MM.1S (cell line): Measurements from ENCODE around the gene SEPTIN7.

ENCODE experiments used
- DNase-seq: peaks from one replicate; pipeline ENCODE4 v3.0.0-alpha.2; 2015
- H2AFZ ChIP-seq: fragments of 300-600 bp; sonication (generic); 2 replicates; pipeline ENCODE4 v1.6.0; 2016; ENCODE audit warnings: antibody characterized with exemption, low read length
- H3F3A ChIP-seq: fragments of 300-600 bp; sonication (generic); 2 replicates; pipeline ENCODE4 v1.6.1; 2016; ENCODE audit warnings: mild to moderate bottlenecking, antibody characterized with exemption, low read length, moderate library complexity, mixed read lengths; ENCODE audit not compliant: insufficient read depth
- H3K27ac ChIP-seq: fragments of 300-600 bp; sonication (generic); 2 replicates; pipeline ENCODE4 v1.5.1; 2016; ENCODE audit warnings: mild to moderate bottlenecking, low read length
- H3K27me3 ChIP-seq: fragments of 300-600 bp; sonication (generic); replicated peaks from 2 replicates; pipeline ENCODE4 v1.6.0; 2016; ENCODE audit warnings: low read length; ENCODE audit not compliant: insufficient read depth
- H3K36me3 ChIP-seq: fragments of 300-600 bp; sonication (generic); replicated peaks from 2 replicates; pipeline ENCODE4 v1.6.1; 2016; ENCODE audit warnings: mild to moderate bottlenecking, low read length, mixed read lengths; ENCODE audit not compliant: insufficient read depth
- H3K4me1 ChIP-seq: fragments of 300-600 bp; sonication (generic); 2 replicates; pipeline ENCODE4 v1.6.1; 2016; ENCODE audit warnings: low read length, mixed read lengths
- H3K4me2 ChIP-seq: fragments of 300-600 bp; sonication (generic); 2 replicates; pipeline ENCODE4 v1.6.0; 2016; ENCODE audit warnings: low read depth, low read length
- H3K4me3 ChIP-seq: fragments of 300-600 bp; sonication (generic); 2 replicates; pipeline ENCODE4 v1.5.1; 2016; ENCODE audit warnings: low read length, mixed read lengths
- H3K79me2 ChIP-seq: fragments of 300-600 bp; sonication (generic); 2 replicates; pipeline ENCODE4 v1.6.1; 2016; ENCODE audit warnings: mixed run types, low read length, mixed read lengths
- H3K9ac ChIP-seq: fragments of 300-600 bp; sonication (generic); 2 replicates; pipeline ENCODE4 v1.6.1; 2016; ENCODE audit warnings: low read length, mixed read lengths
- H3K9me2 ChIP-seq: fragments of 300-600 bp; sonication (generic); replicated peaks from 2 replicates; pipeline ENCODE4 v1.6.1; 2016; ENCODE audit warnings: mild to moderate bottlenecking, low read length, mixed read lengths; ENCODE audit not compliant: insufficient read depth
- H3K9me3 ChIP-seq: fragments of 300-600 bp; sonication (generic); replicated peaks from 2 replicates; pipeline ENCODE4 v1.6.1; 2016; ENCODE audit warnings: mild to moderate bottlenecking, low read length, mixed read lengths; ENCODE audit not compliant: insufficient read depth
- H4K20me1 ChIP-seq: fragments of 300-600 bp; sonication (generic); 2 replicates; pipeline ENCODE4 v1.6.1; 2016; ENCODE audit warnings: mild to moderate bottlenecking, low read length, moderate library complexity, mixed read lengths; ENCODE audit not compliant: insufficient read depth
- CTCF ChIP-seq: fragments of 300-600 bp; sonication (generic); IDR thresholded peaks from 2 replicates; pipeline ENCODE4 v1.5.1; 2016; ENCODE audit warnings: antibody characterized with exemption, low read length, mixed read lengths
- EZH2 ChIP-seq: fragments of 300-600 bp; sonication (generic); optimal IDR thresholded peaks from 2 replicates; pipeline ENCODE3; 2017; ENCODE audit warnings: low read depth, mild to moderate bottlenecking, antibody characterized with exemption, low read length, mixed read lengths
- EZH2phosphoT487 ChIP-seq: fragments of 300-600 bp; sonication (generic); IDR thresholded peaks from 2 replicates; pipeline ENCODE4 v1.6.1; 2018; ENCODE audit warnings: antibody characterized with exemption, low read length

The SEPTIN7 gene

GRCh38 chr7:35804231-35804970 is 3.5 kb downstream of the SEPTIN7 start:
- H3K9me2 ChIP-seq: no peaks in the 10 kb centered on the region
- no peak overlapping the region for H3K9ac ChIP-seq
- no peak overlapping the region for H3K4me2 ChIP-seq
- no peak overlapping the region for H3K4me3 ChIP-seq
- no peak overlapping the region for H3K27ac ChIP-seq
- H3K27me3 ChIP-seq: no peaks in the 10 kb centered on the region
- H3K36me3 ChIP-seq: no peaks in the 10 kb centered on the region
- no peak overlapping the region for H2AFZ ChIP-seq
- peaks cover 40% of the 10 kb centered on the region for H4K20me1 ChIP-seq
- TF ChIP-seq EZH2 (no peak), CTCF (no peak)
- no peaks in the 10 kb centered on the region for H3K9me3 ChIP-seq
- H3K79me2 ChIP-seq: peaks cover 80% of the 10 kb centered on the region
- DNase-seq: no peak
- H3K4me1 ChIP-seq: peaks cover 31% of the 10 kb centered on the region
- H3F3A ChIP-seq: peaks cover 28% of the 10 kb centered on the region

- peaks cover 40% of the 10 kb centered on the region for H4K20me1 ChIP-seq
- no peak overlapping the region for H3K4me3 ChIP-seq
- peaks cover 24% of the 10 kb centered on the region for H3K4me1 ChIP-seq
- no peaks in the 10 kb centered on the region for H3K9me3 ChIP-seq
- TF ChIP-seq CTCF (no peak), EZH2phosphoT487 (no peak), EZH2 (no peak)
- H3K4me2 ChIP-seq: no peak overlapping the region
- no peak overlapping the region for H2AFZ ChIP-seq
- H3K9me2 ChIP-seq: no peaks in the 10 kb centered on the region
- peaks cover 14% of the 10 kb centered on the region for H3F3A ChIP-seq
- DNase-seq: no peak
- peaks cover 95% of the 10 kb centered on the region for H3K79me2 ChIP-seq
- no peak overlapping the region for H3K9ac ChIP-seq
- H3K27ac ChIP-seq: no peak overlapping the region
- no peaks in the 10 kb centered on the region for H3K36me3 ChIP-seq
- no peaks in the 10 kb centered on the region for H3K27me3 ChIP-seq
Observed at GRCh38 chr7:35805876-35806275, 5.0 kb downstream of the SEPTIN7 start.

DNA sequence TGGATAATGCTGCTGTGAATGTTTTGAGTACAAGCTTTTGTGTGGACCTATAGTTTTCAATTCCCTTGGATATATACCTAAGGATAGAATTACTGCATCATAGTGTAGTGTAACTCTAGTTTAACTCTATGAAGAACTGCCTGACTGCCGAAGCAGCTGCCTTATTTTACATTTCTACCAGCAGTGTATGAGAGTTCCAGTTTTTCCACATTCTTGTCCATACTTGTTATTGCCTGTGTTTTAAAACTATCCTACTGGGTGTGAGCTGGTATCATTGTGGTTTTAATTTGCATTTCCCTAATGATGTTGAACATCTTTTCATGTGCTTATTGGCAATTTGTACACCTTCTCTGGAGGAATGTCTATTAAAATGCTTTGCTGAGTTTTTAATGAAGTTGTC is 15.7 kb downstream of the SEPTIN7 start:
- Histone ChIP-seq H4K20me1 (peaks cover 70% of the 10 kb centered on the region), H3K9me2 (no peaks in the 10 kb centered on the region), H3F3A (no peaks in the 10 kb centered on the region; the same call in 1 of the 2 replicates), H3K9ac (no peak overlapping the region), H3K27me3 (no peaks in the 10 kb centered on the region), H3K36me3 (no peaks in the 10 kb centered on the region), H3K79me2 (peaks cover 100% of the 10 kb centered on the region), H3K27ac (no peak overlapping the region), H3K4me1 (peaks cover 17% of the 10 kb centered on the region), H3K9me3 (no peaks in the 10 kb centered on the region), H3K4me3 (no peak overlapping the region), H2AFZ (no peak overlapping the region), H3K4me2 (no peak overlapping the region)
- DNase-seq: no peak
- TF ChIP-seq EZH2phosphoT487 (no peak), EZH2 (no peak), CTCF (no peak)
